ENCODE measurements around the gene HSPA12A. TPM values are rescaled to one million over a fixed set of nuclear protein-coding genes. Genes with fewer than 3 reads are reported as not detected.
A peak's percentile ranks its signal among the peaks of the same experiment; 100 is the strongest.

The HSPA12A gene
- total RNA-seq, 2 donors from 2014 or later, result 5.7 to 19.4 TPM

DNA sequence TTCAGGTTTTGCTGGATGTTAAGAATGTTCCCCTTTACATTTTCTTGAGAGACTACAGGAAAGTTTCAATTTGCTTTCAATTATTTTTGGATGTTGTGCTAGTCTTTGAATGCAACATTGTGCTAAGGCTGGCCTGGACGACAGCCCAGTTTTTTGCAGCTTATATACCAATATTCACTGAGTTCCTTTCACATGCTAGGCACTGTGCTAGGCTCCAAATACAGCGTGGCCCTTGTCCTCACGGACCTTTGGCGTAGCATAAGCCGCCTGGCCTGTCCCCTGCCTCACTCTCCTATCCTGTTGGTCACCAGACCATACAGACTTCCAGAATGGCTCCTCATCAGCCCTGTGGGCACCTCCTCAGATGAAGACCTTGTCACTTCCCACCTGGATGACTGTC, 19.5 kb upstream of the HSPA12A start:
- 84% methylated on average over 5 of the region's 5 CpGs for WGBS
- H3K27me3 ChIP-seq (replicated peaks; ENCODE audit: insufficient read depth), result no peaks in the 10 kb centered on the region
- H3K4me3 ChIP-seq, result no peak overlapping the region
- no peaks in the 10 kb centered on the region for H3K36me3 ChIP-seq
- TF ChIP-seq POLR2A (IDR thresholded peaks at IDR 0.05) (no peak), POLR2AphosphoS5 (IDR thresholded peaks at IDR 0.05) (no peak)
- TF ChIP-seq, protein P1, sequence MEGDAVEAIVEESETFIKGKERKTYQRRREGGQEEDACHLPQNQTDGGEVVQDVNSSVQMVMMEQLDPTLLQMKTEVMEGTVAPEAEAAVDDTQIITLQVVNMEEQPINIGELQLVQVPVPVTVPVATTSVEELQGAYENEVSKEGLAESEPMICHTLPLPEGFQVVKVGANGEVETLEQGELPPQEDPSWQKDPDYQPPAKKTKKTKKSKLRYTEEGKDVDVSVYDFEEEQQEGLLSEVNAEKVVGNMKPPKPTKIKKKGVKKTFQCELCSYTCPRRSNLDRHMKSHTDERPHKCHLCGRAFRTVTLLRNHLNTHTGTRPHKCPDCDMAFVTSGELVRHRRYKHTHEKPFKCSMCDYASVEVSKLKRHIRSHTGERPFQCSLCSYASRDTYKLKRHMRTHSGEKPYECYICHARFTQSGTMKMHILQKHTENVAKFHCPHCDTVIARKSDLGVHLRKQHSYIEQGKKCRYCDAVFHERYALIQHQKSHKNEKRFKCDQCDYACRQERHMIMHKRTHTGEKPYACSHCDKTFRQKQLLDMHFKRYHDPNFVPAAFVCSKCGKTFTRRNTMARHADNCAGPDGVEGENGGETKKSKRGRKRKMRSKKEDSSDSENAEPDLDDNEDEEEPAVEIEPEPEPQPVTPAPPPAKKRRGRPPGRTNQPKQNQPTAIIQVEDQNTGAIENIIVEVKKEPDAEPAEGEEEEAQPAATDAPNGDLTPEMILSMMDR (IDR thresholded peaks at IDR 0.05), result no peak
- no peak overlapping the region for H3K27ac ChIP-seq
- no peaks in the 10 kb centered on the region for H3K4me1 ChIP-seq (replicated peaks)
- H3K9me3 ChIP-seq, result no peaks in the 10 kb centered on the region
- intact Hi-C loops (cut with DNase I), result no loop called here
- DNase-seq (ENCODE audit: low spot score), result no peak

DNA sequence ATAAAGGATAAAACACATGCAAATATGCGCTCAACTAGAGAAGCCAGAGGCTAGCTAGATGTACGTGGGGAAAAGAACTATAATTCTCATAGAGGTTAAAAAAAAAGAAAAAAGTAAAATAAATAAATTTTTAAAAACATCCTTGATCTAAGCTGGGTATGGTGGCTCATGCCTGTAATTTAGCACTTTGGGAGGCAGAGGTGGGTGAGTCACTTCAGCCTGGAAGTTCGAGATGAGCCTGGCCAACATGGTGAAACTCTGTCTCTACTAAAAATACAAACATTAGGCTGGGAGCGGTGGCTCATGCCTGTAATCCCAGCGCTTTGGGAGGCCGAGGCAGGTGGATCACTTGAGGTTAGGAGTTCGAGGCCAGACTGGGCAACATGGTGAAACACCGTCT, 18.6 kb upstream of the HSPA12A start:
- H3K4me1 ChIP-seq (replicated peaks), result no peaks in the 10 kb centered on the region
- H3K36me3 ChIP-seq, result no peaks in the 10 kb centered on the region
- intact Hi-C loops (cut with DNase I), result no loop called here
- DNase-seq (ENCODE audit: low spot score), result no peak
- no peak overlapping the region for H3K4me3 ChIP-seq
- H3K27me3 ChIP-seq (replicated peaks; ENCODE audit: insufficient read depth), result no peaks in the 10 kb centered on the region
- no peaks in the 10 kb centered on the region for H3K9me3 ChIP-seq
- no peak overlapping the region for H3K27ac ChIP-seq
- TF ChIP-seq POLR2AphosphoS5 (IDR thresholded peaks at IDR 0.05) (no peak), POLR2A (IDR thresholded peaks at IDR 0.05) (no peak)
- TF ChIP-seq, protein P1 (IDR thresholded peaks at IDR 0.05), result no peak
- 81% methylated on average over 8 of the region's 8 CpGs for WGBS

DNA sequence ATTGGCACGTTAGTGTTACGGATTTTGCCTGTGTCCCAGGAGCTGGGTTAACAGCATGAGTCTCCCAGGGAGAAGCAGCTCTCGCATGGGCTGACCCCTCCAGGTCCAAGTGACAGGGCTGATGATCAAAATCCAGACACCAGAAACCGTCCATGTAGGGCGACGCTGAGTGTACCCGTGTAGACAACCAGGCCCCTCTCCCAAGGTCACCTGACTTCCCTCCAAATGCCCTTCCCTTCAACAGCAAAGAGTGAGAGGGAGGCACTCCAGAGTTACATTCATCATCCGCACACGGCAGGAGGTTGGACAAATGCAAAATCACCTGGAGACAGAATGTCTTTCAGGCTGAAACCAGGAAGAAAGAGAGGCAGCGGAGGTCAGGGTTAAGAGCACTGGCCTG, 14.9 kb upstream of the HSPA12A start:
- no peaks in the 10 kb centered on the region for H3K4me1 ChIP-seq (replicated peaks)
- WGBS, result 90% methylated on average over 10 of the region's 10 CpGs
- H3K4me3 ChIP-seq, result no peak overlapping the region
- H3K9me3 ChIP-seq, result no peaks in the 10 kb centered on the region
- no peaks in the 10 kb centered on the region for H3K27me3 ChIP-seq (replicated peaks; ENCODE audit: insufficient read depth)
- H3K36me3 ChIP-seq, result no peaks in the 10 kb centered on the region
- no peak for DNase-seq (ENCODE audit: low spot score)
- no peak overlapping the region for H3K27ac ChIP-seq
- intact Hi-C loops (cut with DNase I), result no loop called here
- no peak for TF ChIP-seq POLR2AphosphoS5 (IDR thresholded peaks at IDR 0.05)
- no peak for TF ChIP-seq POLR2A (IDR thresholded peaks at IDR 0.05)
- TF ChIP-seq, protein P1 (IDR thresholded peaks at IDR 0.05), result no peak

DNA sequence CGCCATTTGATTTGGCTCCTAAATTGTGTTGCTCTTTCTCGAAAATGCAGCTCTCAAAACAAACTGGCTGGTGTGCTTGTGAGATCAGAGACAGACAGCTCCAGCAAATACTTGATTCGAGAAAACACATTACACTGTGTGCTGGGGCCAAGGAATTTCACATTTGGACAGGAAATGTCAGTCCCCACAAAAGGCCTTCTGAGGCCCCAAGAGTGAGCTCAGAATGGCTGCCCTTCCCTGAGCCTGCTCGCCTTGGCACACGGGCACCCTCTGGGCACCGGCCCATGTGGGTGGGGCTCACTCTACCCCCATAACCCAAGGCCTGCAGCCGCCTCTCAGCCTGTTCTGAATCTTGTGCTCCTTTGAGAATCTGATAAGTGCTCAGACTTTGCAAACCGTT, 13.9 kb upstream of the HSPA12A start:
- intact Hi-C loops (cut with DNase I), result no loop called here
- no peaks in the 10 kb centered on the region for H3K27me3 ChIP-seq (replicated peaks; ENCODE audit: insufficient read depth)
- no peaks in the 10 kb centered on the region for H3K4me1 ChIP-seq (replicated peaks)
- H3K27ac ChIP-seq, result peak overlapping the region in 1 of 2 donors; percentile 2
- no peak overlapping the region for H3K4me3 ChIP-seq
- H3K36me3 ChIP-seq, result no peaks in the 10 kb centered on the region
- TF ChIP-seq, protein P1 (IDR thresholded peaks at IDR 0.05), result no peak
- TF ChIP-seq POLR2A (IDR thresholded peaks at IDR 0.05) (no peak), POLR2AphosphoS5 (IDR thresholded peaks at IDR 0.05) (no peak)
- H3K9me3 ChIP-seq, result no peaks in the 10 kb centered on the region
- peak; percentile 13 for DNase-seq (ENCODE audit: low spot score)
- WGBS, result 16% methylated on average over 8 of the region's 8 CpGs

DNA sequence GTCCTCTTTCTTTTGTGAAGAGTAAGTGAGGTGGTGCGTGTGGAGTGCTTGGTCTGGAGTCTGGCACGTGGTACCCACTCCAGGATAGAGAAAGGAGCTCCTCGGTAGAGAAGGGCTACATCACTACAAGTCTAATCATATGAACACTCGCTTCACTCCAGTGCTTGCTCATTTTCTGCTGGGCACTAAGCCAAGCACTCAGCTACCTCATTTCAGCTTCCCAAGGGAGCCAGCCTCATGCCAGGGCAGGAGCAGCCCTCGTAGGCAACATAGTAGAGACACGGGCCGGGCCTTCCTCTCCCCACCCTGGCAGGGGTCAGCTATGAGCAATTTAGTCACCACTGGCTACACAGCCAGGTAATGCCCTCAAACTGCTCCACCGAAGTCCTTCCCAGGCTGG, 11.4 kb upstream of the HSPA12A start:
- H3K27me3 ChIP-seq (replicated peaks; ENCODE audit: insufficient read depth), result no peaks in the 10 kb centered on the region
- WGBS, result 55% methylated on average over 8 of the region's 8 CpGs

More for the DNA sequence above, 11.4 kb upstream of the HSPA12A start:
- Histone ChIP-seq H3K36me3 (no peaks in the 10 kb centered on the region), H3K4me1 (replicated peaks) (no peaks in the 10 kb centered on the region), H3K4me3 (no peak overlapping the region), H3K27ac (no peak overlapping the region), H3K9me3 (no peaks in the 10 kb centered on the region)
- TF ChIP-seq, protein P1 (IDR thresholded peaks at IDR 0.05), result no peak
- TF ChIP-seq POLR2AphosphoS5 (IDR thresholded peaks at IDR 0.05) (no peak), POLR2A (IDR thresholded peaks at IDR 0.05) (no peak)
- intact Hi-C loops (cut with DNase I), result no loop called here
- DNase-seq (ENCODE audit: low spot score), result no peak

All from prostate gland (tissue), 2 donors.